ENCODE measurements around the gene MYO3B.
A peak's percentile ranks its signal among the peaks of the same experiment; 100 is the strongest.

Gene MYO3B

DNA sequence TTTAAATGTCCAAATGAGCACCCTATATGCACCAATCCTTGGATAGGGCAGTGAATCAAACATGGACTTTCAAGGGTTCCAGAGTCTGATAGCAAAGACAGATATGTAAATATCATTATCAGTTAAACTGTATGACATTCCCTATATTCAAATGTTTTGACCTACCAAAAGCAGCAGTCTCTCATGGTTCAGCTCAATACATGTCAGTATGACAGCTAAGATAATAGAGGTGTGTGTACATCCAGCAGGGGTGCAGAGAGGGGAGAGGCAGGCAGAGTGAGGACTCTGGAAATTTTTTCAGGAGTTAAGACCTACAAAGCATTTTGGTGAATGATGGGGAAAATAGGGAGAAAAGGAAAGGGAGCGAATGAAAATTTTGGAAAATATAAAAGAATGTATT is 106.3 kb downstream of the MYO3B start:
- no peak for DNase-seq (ENCODE audit: low read depth)
- no peak overlapping the region for H3K4me3 ChIP-seq (ENCODE audit: low read depth, low read length)
- no peak for TF ChIP-seq CTCF (IDR thresholded peaks at IDR 0.05; ENCODE audit: insufficient read depth, low read depth, low read length, missing control alignments)

DNA sequence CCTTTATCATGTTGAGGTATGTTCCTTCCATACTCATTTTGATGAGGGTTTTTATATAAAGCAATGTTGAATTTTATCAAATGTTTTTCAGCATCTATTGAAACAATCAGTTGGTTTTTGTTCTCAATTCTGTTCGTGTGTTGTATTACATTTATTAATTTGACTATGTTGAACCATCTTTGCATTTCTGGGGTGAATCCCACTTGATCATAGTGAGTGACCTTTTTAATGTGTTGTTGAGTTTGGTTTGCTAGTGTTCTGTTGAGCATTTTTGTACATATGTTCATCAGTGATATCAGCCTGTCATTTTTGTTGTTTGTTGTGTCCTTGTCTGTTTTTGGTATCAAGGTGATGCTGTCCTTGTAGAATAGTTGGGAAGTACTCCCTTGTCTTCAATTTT is 110.9 kb downstream of the MYO3B start:
- no peak for TF ChIP-seq CTCF (IDR thresholded peaks at IDR 0.05; ENCODE audit: insufficient read depth, low read depth, low read length, missing control alignments)
- no peak for DNase-seq (ENCODE audit: low read depth)
- H3K4me3 ChIP-seq (ENCODE audit: low read depth, low read length): no peak overlapping the region

- no peak for DNase-seq (ENCODE audit: low read depth)
- H3K4me3 ChIP-seq (ENCODE audit: low read depth, low read length): no peak overlapping the region
- TF ChIP-seq CTCF (IDR thresholded peaks at IDR 0.05; ENCODE audit: insufficient read depth, low read depth, low read length, missing control alignments): no peak
Observed at GRCh38 chr2:170291474-170291873, 113.5 kb downstream of the MYO3B start.

- DNase-seq (ENCODE audit: low read depth): no peak
- no peak overlapping the region for H3K4me3 ChIP-seq (ENCODE audit: low read depth, low read length)
- TF ChIP-seq CTCF (IDR thresholded peaks at IDR 0.05; ENCODE audit: insufficient read depth, low read depth, low read length, missing control alignments): no peak
Observed at GRCh38 chr2:170292415-170292814, 114.5 kb downstream of the MYO3B start.

GRCh38 chr2:170297496-170297895 is 119.5 kb downstream of the MYO3B start:
- DNase-seq (ENCODE audit: low read depth): no peak
- no peak overlapping the region for H3K4me3 ChIP-seq (ENCODE audit: low read depth, low read length)
- no peak for TF ChIP-seq CTCF (IDR thresholded peaks at IDR 0.05; ENCODE audit: insufficient read depth, low read depth, low read length, missing control alignments)

GRCh38 chr2:170298115-170298514 is 120.2 kb downstream of the MYO3B start:
- DNase-seq (ENCODE audit: low read depth): peak; percentile 58
- no peak overlapping the region for H3K4me3 ChIP-seq (ENCODE audit: low read depth, low read length)
- TF ChIP-seq CTCF (IDR thresholded peaks at IDR 0.05; ENCODE audit: insufficient read depth, low read depth, low read length, missing control alignments): no peak

- H3K4me3 ChIP-seq (ENCODE audit: low read depth, low read length): no peak overlapping the region
- no peak for DNase-seq (ENCODE audit: low read depth)
- TF ChIP-seq CTCF (IDR thresholded peaks at IDR 0.05; ENCODE audit: insufficient read depth, low read depth, low read length, missing control alignments): no peak
Observed at GRCh38 chr2:170298861-170299429, 121.0 kb downstream of the MYO3B start.

Measured in GM12865 (cell line).